Measurements from ENCODE around the gene ATP4B. TPM values are rescaled to one million over a fixed set of nuclear protein-coding genes. Genes with fewer than 3 reads are reported as not detected.

The ATP4B gene
- polyA plus RNA-seq, 1 of the 3 experiments (the other 2 are of a cell fraction), result not detected

DNA sequence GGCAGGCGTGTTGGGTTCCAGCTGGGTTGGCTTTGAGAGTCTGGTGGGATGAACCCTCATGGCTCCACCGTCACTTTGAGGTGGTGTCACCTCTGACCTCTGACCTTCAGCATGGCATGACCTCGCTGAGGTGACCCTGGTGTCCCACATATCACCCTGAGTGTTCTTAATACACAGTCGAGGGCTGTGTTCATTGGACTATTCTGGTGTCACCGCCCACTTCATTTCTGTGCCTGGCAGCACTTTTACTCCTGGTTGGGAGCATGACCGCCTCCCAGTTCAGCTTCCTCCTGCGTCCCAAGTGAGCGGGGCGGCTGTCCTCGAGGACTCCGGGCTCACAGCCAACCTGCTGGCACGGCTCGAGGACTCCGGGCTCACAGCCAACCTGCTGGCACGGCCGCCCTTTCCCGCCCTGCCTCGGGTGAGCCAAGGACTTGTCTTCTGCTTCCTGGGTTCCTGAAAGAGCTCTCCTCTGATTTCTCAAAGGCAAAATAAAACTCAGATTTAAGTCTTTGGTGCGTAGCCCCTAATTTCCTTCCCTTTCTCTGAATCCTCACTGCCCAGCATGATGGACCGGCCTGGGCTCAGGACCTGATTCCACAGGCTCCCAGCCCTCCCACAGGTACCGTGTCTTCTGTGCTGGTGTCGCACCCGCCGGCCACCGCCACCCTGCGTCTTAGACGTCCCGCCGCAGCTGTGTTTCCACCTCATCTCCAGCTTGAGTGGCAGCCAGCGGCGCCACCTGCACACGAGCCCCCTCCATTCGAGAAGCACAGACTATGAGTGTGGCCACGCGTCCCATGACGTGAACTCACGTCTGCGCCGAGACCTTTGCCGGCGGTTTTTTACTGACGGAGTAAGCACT is 10.4 kb downstream of the ATP4B start:
- TF ChIP-seq CHD2 (IDR thresholded peaks at IDR 0.05; ENCODE audit: low read length, partially characterized antibody), result peak; percentile 35
- TF ChIP-seq TCF12 (IDR thresholded peaks at IDR 0.05), result peak; percentile 26; the same call in 1 of the 2 replicates
- peak; percentile 98 for TF ChIP-seq NFIC (IDR thresholded peaks at IDR 0.05; ENCODE audit: borderline replicate concordance)
- no peak for TF ChIP-seq TEAD4 (IDR thresholded peaks at IDR 0.05; ENCODE audit: borderline replicate concordance, insufficient read depth)
- TF ChIP-seq YY1 (IDR thresholded peaks at IDR 0.05; ENCODE audit: low read depth), result no peak
- no peak for TF ChIP-seq POLR2AphosphoS5 (IDR thresholded peaks at IDR 0.05; ENCODE audit: low read depth, low read length)
- TF ChIP-seq, protein P1, sequence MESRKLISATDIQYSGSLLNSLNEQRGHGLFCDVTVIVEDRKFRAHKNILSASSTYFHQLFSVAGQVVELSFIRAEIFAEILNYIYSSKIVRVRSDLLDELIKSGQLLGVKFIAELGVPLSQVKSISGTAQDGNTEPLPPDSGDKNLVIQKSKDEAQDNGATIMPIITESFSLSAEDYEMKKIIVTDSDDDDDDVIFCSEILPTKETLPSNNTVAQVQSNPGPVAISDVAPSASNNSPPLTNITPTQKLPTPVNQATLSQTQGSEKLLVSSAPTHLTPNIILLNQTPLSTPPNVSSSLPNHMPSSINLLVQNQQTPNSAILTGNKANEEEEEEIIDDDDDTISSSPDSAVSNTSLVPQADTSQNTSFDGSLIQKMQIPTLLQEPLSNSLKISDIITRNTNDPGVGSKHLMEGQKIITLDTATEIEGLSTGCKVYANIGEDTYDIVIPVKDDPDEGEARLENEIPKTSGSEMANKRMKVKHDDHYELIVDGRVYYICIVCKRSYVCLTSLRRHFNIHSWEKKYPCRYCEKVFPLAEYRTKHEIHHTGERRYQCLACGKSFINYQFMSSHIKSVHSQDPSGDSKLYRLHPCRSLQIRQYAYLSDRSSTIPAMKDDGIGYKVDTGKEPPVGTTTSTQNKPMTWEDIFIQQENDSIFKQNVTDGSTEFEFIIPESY (IDR thresholded peaks at IDR 0.05; ENCODE audit: borderline replicate concordance, low read depth), result no peak
- TF ChIP-seq RAD21 (IDR thresholded peaks at IDR 0.05; ENCODE audit: low read length), result no peak
- TF ChIP-seq, protein P2, sequence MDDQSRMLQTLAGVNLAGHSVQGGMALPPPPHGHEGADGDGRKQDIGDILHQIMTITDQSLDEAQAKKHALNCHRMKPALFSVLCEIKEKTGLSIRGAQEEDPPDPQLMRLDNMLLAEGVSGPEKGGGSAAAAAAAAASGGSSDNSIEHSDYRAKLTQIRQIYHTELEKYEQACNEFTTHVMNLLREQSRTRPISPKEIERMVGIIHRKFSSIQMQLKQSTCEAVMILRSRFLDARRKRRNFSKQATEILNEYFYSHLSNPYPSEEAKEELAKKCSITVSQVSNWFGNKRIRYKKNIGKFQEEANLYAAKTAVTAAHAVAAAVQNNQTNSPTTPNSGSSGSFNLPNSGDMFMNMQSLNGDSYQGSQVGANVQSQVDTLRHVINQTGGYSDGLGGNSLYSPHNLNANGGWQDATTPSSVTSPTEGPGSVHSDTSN (IDR thresholded peaks at IDR 0.05), result no peak
- TF ChIP-seq EZH2phosphoT487 (IDR thresholded peaks at IDR 0.05; ENCODE audit: borderline replicate concordance, low read depth), result no peak
- TF ChIP-seq MXI1 (IDR thresholded peaks at IDR 0.05; ENCODE audit: low read depth, low read length), result 0 out of 2 replicates have a peak, but pooled peaks have one; percentile 27
- no peak for TF ChIP-seq JUND (IDR thresholded peaks at IDR 0.05)
- TF ChIP-seq FOSL2 (IDR thresholded peaks at IDR 0.05; ENCODE audit: borderline replicate concordance, low read depth), result no peak
- TF ChIP-seq ELF1 (IDR thresholded peaks at IDR 0.05), result 0 out of 2 replicates have a peak, but pooled peaks have one; percentile 6
- TF ChIP-seq, protein P3, sequence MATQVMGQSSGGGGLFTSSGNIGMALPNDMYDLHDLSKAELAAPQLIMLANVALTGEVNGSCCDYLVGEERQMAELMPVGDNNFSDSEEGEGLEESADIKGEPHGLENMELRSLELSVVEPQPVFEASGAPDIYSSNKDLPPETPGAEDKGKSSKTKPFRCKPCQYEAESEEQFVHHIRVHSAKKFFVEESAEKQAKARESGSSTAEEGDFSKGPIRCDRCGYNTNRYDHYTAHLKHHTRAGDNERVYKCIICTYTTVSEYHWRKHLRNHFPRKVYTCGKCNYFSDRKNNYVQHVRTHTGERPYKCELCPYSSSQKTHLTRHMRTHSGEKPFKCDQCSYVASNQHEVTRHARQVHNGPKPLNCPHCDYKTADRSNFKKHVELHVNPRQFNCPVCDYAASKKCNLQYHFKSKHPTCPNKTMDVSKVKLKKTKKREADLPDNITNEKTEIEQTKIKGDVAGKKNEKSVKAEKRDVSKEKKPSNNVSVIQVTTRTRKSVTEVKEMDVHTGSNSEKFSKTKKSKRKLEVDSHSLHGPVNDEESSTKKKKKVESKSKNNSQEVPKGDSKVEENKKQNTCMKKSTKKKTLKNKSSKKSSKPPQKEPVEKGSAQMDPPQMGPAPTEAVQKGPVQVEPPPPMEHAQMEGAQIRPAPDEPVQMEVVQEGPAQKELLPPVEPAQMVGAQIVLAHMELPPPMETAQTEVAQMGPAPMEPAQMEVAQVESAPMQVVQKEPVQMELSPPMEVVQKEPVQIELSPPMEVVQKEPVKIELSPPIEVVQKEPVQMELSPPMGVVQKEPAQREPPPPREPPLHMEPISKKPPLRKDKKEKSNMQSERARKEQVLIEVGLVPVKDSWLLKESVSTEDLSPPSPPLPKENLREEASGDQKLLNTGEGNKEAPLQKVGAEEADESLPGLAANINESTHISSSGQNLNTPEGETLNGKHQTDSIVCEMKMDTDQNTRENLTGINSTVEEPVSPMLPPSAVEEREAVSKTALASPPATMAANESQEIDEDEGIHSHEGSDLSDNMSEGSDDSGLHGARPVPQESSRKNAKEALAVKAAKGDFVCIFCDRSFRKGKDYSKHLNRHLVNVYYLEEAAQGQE (IDR thresholded peaks at IDR 0.05; ENCODE audit: low read depth, low read length), result no peak
- no peak for TF ChIP-seq FOXM1 (IDR thresholded peaks at IDR 0.05; ENCODE audit: low read depth)
- TF ChIP-seq RXRA (IDR thresholded peaks at IDR 0.05; ENCODE audit: borderline replicate concordance, low read depth), result no peak
- TF ChIP-seq, protein P4, sequence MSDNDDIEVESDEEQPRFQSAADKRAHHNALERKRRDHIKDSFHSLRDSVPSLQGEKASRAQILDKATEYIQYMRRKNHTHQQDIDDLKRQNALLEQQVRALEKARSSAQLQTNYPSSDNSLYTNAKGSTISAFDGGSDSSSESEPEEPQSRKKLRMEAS (IDR thresholded peaks at IDR 0.05; ENCODE audit: low read depth), result peak; percentile 96
- TF ChIP-seq FOXJ3 (CRISPR knock-in tag; IDR thresholded peaks at IDR 0.05), result peak; percentile 68; the same call in 1 of the 2 replicates
- 0 out of 2 replicates have a peak, but pooled peaks have one; percentile 19 for TF ChIP-seq RCOR1 (IDR thresholded peaks at IDR 0.05; ENCODE audit: low read length)
- TF ChIP-seq, protein P5, sequence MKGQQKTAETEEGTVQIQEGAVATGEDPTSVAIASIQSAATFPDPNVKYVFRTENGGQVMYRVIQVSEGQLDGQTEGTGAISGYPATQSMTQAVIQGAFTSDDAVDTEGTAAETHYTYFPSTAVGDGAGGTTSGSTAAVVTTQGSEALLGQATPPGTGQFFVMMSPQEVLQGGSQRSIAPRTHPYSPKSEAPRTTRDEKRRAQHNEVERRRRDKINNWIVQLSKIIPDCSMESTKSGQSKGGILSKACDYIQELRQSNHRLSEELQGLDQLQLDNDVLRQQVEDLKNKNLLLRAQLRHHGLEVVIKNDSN (IDR thresholded peaks at IDR 0.05; ENCODE audit: borderline replicate concordance, low read depth), result no peak
- Histone ChIP-seq H3K4me2 (peak overlapping the region; percentile 48; the same call in 1 of the 2 replicates), H3K4me1 (ENCODE audit: control insufficient read depth in 1 of 2, insufficient read depth in 2 of 2, low read depth in 1 of 2, low read length in 1 of 2) (peaks cover 12 to 17% of the 10 kb centered on the region in 2 experiments; a peak in 2 of 4 replicates), H3K4me3 (ENCODE audit: low read depth in 2 of 2, low read length in 1 of 2) (no peak overlapping the region), H3F3A (replicated peaks; ENCODE audit: insufficient read depth) (peaks cover 7% of the 10 kb centered on the region), H3K9me3 (no peaks in the 10 kb centered on the region), H4K20me1 (ENCODE audit: insufficient read depth) (no peaks in the 10 kb centered on the region), H3K79me2 (ENCODE audit: insufficient read depth) (no peaks in the 10 kb centered on the region), H3K9me2 (no peaks in the 10 kb centered on the region), H2AFZ (ENCODE audit: low read depth) (no peak overlapping the region), H3K9ac (no peak overlapping the region), H3K27ac (ENCODE audit: low read depth in 2 of 2, low read length in 1 of 2) (peak overlapping the region; percentile 48 to 67; a peak in 3 of 4 replicates), H3K36me3 (replicated peaks in 1 of 2; ENCODE audit: control insufficient read depth in 1 of 2, insufficient read depth in 2 of 2, low read length in 1 of 2) (peaks cover under 1 to 1% of the 10 kb centered on the region in 2 experiments), H3K27me3 (ENCODE audit: insufficient read depth) (no peaks in the 10 kb centered on the region)
- ChIA-PET CTCF (interaction anchor here (1.0 to 1.7 kb wide), 2 partner anchors 77 to 86 kb away, joined by 3 to 4 read pairs; no protein-coding TSS in a partner anchor), POLR2A (no interaction called here)
- 65% methylated on average over 34 of the region's 42 CpGs for WGBS (ENCODE audit: low lambda C conversion rate)
- DNase-seq, result peak; percentile 85
